Endodermal cell (in vitro differentiated cells): ENCODE data around the gene TMED1. TPM values are rescaled to one million over a fixed set of nuclear protein-coding genes. Genes with fewer than 3 reads are reported as not detected.

ENCODE experiments used
- DNase-seq: peaks from one replicate; pipeline ENCODE4 v3.0.0-alpha.2; 2017
- H3K27ac ChIP-seq: 2 replicates; pipeline ENCODE4 v1.5.1; 2013; ENCODE audit warnings: mild to moderate bottlenecking, low read depth, low read length, moderate library complexity
- H3K27me3 ChIP-seq: 2 replicates; pipeline ENCODE4 v1.6.1; 2013; ENCODE audit warnings: mild to moderate bottlenecking, low read length, moderate library complexity; ENCODE audit not compliant: insufficient read depth, control insufficient read depth, poor library complexity, severe bottlenecking
- H3K36me3 ChIP-seq: 2 replicates; pipeline ENCODE4 v1.7.0; 2013; ENCODE audit warnings: mild to moderate bottlenecking, low read length, moderate library complexity; ENCODE audit not compliant: control insufficient read depth, insufficient read depth
- H3K4me1 ChIP-seq: one replicate; pipeline ENCODE4 v1.7.0; 2013; ENCODE audit warnings: low read length; ENCODE audit not compliant: control insufficient read depth, insufficient read depth
- H3K4me3 ChIP-seq: 2 replicates; pipeline ENCODE4 v1.5.1; 2013; ENCODE audit warnings: mild to moderate bottlenecking, low read length, moderate library complexity
- H3K9ac ChIP-seq: 2 replicates; pipeline ENCODE4 v1.6.1; 2013; ENCODE audit warnings: mild to moderate bottlenecking, low read length, moderate library complexity; ENCODE audit not compliant: poor library complexity, severe bottlenecking; ENCODE audit errors: extremely low read depth
- H3K9me3 ChIP-seq: 2 replicates; pipeline ENCODE4 v1.6.1; 2013; ENCODE audit warnings: mild to moderate bottlenecking, low read length, moderate library complexity; ENCODE audit not compliant: control insufficient read depth
- H3K27ac Mint-ChIP-seq: 2 replicates; pipeline ENCODE4 v1.8.0; 2020; ENCODE audit warnings: mixed read lengths
- H3K27me3 Mint-ChIP-seq: 2 replicates; pipeline ENCODE4 v1.8.0; 2021; ENCODE audit warnings: mild to moderate bottlenecking, mixed read lengths; ENCODE audit not compliant: insufficient read depth
- H3K36me3 Mint-ChIP-seq: 2 replicates; pipeline ENCODE4 v1.8.0; 2020; ENCODE audit warnings: low read depth, mixed read lengths
- H3K4me1 Mint-ChIP-seq: 2 replicates; pipeline ENCODE4 v1.8.0; 2020; ENCODE audit warnings: mixed read lengths
- H3K4me3 Mint-ChIP-seq: 2 replicates; pipeline ENCODE4 v1.8.0; 2020; ENCODE audit warnings: mild to moderate bottlenecking, moderate library complexity, mixed read lengths
- H3K9me3 Mint-ChIP-seq: 2 replicates; pipeline ENCODE4 v1.8.0; 2020; ENCODE audit warnings: mild to moderate bottlenecking, mixed read lengths
- CTCF ChIP-seq: fragments of 200-600 bp; sonication (generic); conservative IDR thresholded peaks from 2 replicates; pipeline ENCODE4 v1.5.0; 2021; ENCODE audit warnings: antibody characterized with exemption, mild to moderate bottlenecking
- WGBS, 2 experiments: methylation state at CpG; one replicate each; pipeline versions ENCODE4 v1.1.5 to v1.1.7; 2013; ENCODE audit warnings: missing lambda C conversion rate in 2 of 2, mixed read lengths in 1 of 2; ENCODE audit not compliant: insufficient coverage in 1 of 2, insufficient read length in 1 of 2; 5-methylcytosine and 5-hydroxymethylcytosine counted together
- total RNA-seq, 2 donors: library from RNA; stranded (reverse); fragmentation: NEBNext Ultra II Directional in 1 of 2; extraction: Animal tissue kit (Norgen Biotek cat#: 25700) in 1 of 2; gene quantifications; 2 replicates in 1 of 2; 3 replicates in 1 of 2; pipeline ENCODE4 v1.2.1, GENCODE V29; 2021

Gene TMED1
- total RNA-seq, 2 donors from 2014 or later: 19.7 to 34.5 TPM

GRCh38 chr19:10800488-10800887 is 35.5 kb downstream of the TMED1 start:
- H3K4me3 ChIP-seq: no peak overlapping the region
- no peaks in the 10 kb centered on the region for H3K4me1 ChIP-seq
- no peak overlapping the region for H3K27ac ChIP-seq
- Mint-ChIP-seq H3K27ac (no peak overlapping the region), H3K27me3 (no peaks in the 10 kb centered on the region), H3K4me1 (peaks cover 5% of the 10 kb centered on the region), H3K36me3 (peaks cover 68% of the 10 kb centered on the region), H3K9me3 (no peaks in the 10 kb centered on the region), H3K4me3 (no peak overlapping the region)
- H3K27me3 ChIP-seq: no peaks in the 10 kb centered on the region
- WGBS, 2 experiments: 98 to 100% methylated on average over 2 to 9 of the region's 9 CpGs
- TF ChIP-seq CTCF: no peak
- peaks cover 54% of the 10 kb centered on the region for H3K36me3 ChIP-seq
- DNase-seq: no peak
- H3K9ac ChIP-seq: no peak overlapping the region
- no peaks in the 10 kb centered on the region for H3K9me3 ChIP-seq

DNA sequence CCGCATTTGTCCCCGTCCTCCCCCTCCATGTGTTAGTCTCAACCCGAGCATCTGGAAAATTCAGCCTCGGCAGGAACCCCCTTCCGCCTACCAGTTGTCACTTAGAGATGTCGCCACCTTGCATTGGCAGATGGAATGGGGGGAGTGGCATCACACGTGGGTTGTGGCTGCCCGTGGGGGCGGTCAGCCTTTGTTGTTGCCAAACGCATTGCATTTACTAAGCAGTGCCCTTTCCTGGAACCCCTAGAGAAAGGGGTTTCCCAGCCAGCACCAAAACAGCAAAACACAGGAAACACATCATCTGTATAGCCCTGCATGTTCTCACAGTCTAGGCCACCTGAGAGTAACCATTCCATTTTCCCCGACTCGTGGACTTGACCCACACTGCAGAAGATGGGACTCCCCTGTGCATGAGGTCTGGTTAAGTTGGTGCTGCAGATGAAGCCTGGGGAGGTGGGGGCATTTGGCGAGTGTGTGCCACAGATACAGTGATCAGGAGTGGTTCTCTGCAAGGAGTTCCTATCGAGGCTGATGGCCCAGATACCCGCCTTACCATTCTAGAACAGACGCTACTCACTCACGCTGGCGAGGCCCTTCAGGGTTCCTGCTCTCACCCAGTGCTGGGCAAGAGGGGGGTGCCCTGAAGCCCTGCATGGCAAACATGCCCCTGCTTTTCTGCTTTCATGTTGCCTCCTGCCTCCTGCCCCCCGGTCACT is 38.3 kb downstream of the TMED1 start:
- DNase-seq: no peak
- Mint-ChIP-seq H3K36me3 (peaks cover 55% of the 10 kb centered on the region), H3K4me3 (no peak overlapping the region), H3K9me3 (no peaks in the 10 kb centered on the region), H3K27ac (no peak overlapping the region), H3K27me3 (no peaks in the 10 kb centered on the region), H3K4me1 (peaks cover 5% of the 10 kb centered on the region)
- H3K27me3 ChIP-seq: no peaks in the 10 kb centered on the region
- H3K9ac ChIP-seq: no peak overlapping the region
- TF ChIP-seq CTCF: no peak
- H3K9me3 ChIP-seq: no peaks in the 10 kb centered on the region
- no peak overlapping the region for H3K27ac ChIP-seq
- H3K36me3 ChIP-seq: peaks cover 54% of the 10 kb centered on the region
- WGBS, 2 experiments: 92 to 93% methylated on average over 15 to 19 of the region's 19 CpGs
- no peaks in the 10 kb centered on the region for H3K4me1 ChIP-seq
- H3K4me3 ChIP-seq: no peak overlapping the region

DNA sequence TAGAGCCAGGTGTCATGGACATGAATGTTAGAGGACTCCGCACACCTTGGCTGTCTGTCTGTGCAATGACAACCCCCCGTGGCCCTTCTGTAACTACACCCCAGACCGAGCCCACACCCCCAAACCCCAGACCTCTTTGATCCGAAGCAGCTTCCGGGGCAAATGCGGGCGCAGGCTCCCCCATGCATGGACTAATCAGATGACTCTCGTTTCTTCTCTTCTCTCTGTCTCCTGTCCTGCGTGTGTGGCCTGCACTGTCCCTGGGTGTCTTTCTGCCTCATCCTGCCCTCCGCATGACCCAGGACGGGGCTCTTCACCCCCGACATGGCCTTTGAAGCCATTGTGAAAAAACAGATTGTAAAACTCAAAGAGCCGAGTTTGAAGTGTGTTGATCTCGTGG is 38.9 kb downstream of the TMED1 start:
- Histone ChIP-seq H3K9ac (no peak overlapping the region), H3K36me3 (peaks cover 53% of the 10 kb centered on the region), H3K27me3 (no peaks in the 10 kb centered on the region), H3K9me3 (no peaks in the 10 kb centered on the region), H3K27ac (no peak overlapping the region), H3K4me3 (no peak overlapping the region), H3K4me1 (no peaks in the 10 kb centered on the region)
- H3K27me3 Mint-ChIP-seq: no peaks in the 10 kb centered on the region
- no peak for DNase-seq
- no peak for TF ChIP-seq CTCF
- H3K36me3 Mint-ChIP-seq: peaks cover 52% of the 10 kb centered on the region
- peaks cover 1% of the 10 kb centered on the region for H3K4me1 Mint-ChIP-seq
- no peak overlapping the region for H3K27ac Mint-ChIP-seq
- 95 to 97% methylated on average over 7 to 14 of the region's 14 CpGs for WGBS, 2 experiments
- H3K4me3 Mint-ChIP-seq: no peak overlapping the region
- no peaks in the 10 kb centered on the region for H3K9me3 Mint-ChIP-seq
